ENCODE measurements around the gene TELO2.

Gene TELO2

DNA sequence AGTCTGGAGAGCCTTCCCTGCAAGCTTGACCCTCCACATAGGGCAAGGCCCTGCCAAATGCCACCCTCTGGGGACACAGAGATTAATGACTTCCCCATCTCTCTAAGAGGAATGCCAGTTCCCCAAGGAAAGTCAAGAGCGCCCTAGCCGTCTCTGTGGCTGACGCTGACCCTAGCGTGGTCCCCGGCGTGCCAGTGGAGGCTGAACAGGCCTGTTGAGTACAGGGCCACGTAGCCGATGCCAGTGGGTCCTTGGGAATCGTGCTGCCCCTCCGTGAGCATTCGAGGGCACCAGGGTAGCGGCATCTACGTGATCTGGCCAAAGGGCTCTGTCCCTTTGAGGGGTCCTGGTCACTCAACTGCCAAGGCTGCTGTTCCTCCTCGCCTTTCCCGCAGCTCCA lies 57.5 kb downstream of the TELO2 start:
- Histone ChIP-seq H3K4me2 (ENCODE audit: low read length) (no peak overlapping the region), H3K9me3 (ENCODE audit: control insufficient read depth, insufficient read depth, low read length) (no peaks in the 10 kb centered on the region), H3K79me2 (ENCODE audit: control insufficient read depth, low read length) (no peaks in the 10 kb centered on the region), H3K4me1 (ENCODE audit: control insufficient read depth, low read length) (no peaks in the 10 kb centered on the region), H3K36me3 (ENCODE audit: control insufficient read depth, low read length) (no peaks in the 10 kb centered on the region), H4K20me1 (ENCODE audit: control insufficient read depth, insufficient read depth, low read depth, low read length) (no peaks in the 10 kb centered on the region), H3K27ac (ENCODE audit: low read depth, low read length) (no peak overlapping the region), H3K9me2 (replicated peaks; ENCODE audit: control insufficient read depth, low read length) (no peaks in the 10 kb centered on the region), H3K4me3 (ENCODE audit: low read length) (no peak overlapping the region), H3K27me3 (ENCODE audit: control insufficient read depth, low read length) (no peaks in the 10 kb centered on the region), H3F3A (ENCODE audit: control insufficient read depth, insufficient read depth) (no peaks in the 10 kb centered on the region)
- no peak for TF ChIP-seq EZH2phosphoT487 (IDR thresholded peaks at IDR 0.05; ENCODE audit: borderline replicate concordance, low read length)
- TF ChIP-seq, protein P1, sequence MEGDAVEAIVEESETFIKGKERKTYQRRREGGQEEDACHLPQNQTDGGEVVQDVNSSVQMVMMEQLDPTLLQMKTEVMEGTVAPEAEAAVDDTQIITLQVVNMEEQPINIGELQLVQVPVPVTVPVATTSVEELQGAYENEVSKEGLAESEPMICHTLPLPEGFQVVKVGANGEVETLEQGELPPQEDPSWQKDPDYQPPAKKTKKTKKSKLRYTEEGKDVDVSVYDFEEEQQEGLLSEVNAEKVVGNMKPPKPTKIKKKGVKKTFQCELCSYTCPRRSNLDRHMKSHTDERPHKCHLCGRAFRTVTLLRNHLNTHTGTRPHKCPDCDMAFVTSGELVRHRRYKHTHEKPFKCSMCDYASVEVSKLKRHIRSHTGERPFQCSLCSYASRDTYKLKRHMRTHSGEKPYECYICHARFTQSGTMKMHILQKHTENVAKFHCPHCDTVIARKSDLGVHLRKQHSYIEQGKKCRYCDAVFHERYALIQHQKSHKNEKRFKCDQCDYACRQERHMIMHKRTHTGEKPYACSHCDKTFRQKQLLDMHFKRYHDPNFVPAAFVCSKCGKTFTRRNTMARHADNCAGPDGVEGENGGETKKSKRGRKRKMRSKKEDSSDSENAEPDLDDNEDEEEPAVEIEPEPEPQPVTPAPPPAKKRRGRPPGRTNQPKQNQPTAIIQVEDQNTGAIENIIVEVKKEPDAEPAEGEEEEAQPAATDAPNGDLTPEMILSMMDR (IDR thresholded peaks at IDR 0.05; ENCODE audit: low read depth, low read length, poor library complexity, severe bottlenecking), result no peak

DNA sequence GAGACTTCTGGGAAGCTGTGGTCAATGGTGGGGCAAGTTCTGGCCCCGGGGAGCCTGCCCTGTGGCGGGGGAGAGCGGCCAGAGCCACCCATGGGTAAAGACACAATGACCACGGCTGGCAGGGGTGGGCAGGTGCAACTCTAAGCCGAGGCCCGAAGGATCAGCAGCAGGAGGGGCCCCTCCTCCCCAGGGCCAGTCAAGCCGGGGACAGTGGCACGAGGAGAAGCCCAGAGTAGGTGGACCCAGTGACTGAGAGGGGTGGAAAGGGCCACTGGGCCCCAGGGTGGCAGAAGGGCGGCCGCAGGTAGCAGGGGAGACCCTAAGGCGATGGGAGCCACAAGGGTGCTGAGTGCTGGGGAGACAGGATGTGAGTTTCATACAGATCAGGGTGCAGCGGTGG lies 58.0 kb downstream of the TELO2 start:
- TF ChIP-seq, protein P1 (IDR thresholded peaks at IDR 0.05; ENCODE audit: low read depth, low read length, poor library complexity, severe bottlenecking), result no peak
- TF ChIP-seq EZH2phosphoT487 (IDR thresholded peaks at IDR 0.05; ENCODE audit: borderline replicate concordance, low read length), result no peak
- H3K9me2 ChIP-seq (replicated peaks; ENCODE audit: control insufficient read depth, low read length), result no peaks in the 10 kb centered on the region

DNA sequence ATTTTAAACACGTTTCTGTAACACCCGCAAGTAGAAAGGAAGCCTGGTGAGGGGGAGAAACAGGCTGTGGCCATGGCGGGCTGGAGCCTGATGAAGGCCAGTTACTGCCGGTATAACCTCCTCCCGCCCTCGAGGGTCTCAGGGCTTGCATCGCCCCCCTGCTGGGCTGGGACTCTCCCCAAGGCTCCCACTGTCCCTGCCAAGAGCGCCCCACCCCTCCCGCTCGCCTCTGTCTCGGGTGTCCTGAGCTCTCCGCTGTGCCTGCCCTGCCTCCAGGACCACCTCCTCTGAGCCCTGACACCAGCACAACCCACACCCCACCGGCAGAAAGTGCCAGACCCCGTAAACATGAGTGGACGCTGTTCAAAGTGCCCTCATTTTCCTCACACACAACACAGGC lies 59.0 kb downstream of the TELO2 start:
- H3K27ac ChIP-seq (ENCODE audit: low read depth, low read length), result no peak overlapping the region
- no peaks in the 10 kb centered on the region for H3K36me3 ChIP-seq (ENCODE audit: control insufficient read depth, low read length)
- no peaks in the 10 kb centered on the region for H3K79me2 ChIP-seq (ENCODE audit: control insufficient read depth, low read length)
- no peaks in the 10 kb centered on the region for H3K27me3 ChIP-seq (ENCODE audit: control insufficient read depth, low read length)
- H3K9me3 ChIP-seq (ENCODE audit: control insufficient read depth, insufficient read depth, low read length), result no peaks in the 10 kb centered on the region
- H3F3A ChIP-seq (ENCODE audit: control insufficient read depth, insufficient read depth), result no peaks in the 10 kb centered on the region
- H3K4me2 ChIP-seq (ENCODE audit: low read length), result no peak overlapping the region
- no peaks in the 10 kb centered on the region for H3K4me1 ChIP-seq (ENCODE audit: control insufficient read depth, low read length)
- no peaks in the 10 kb centered on the region for H4K20me1 ChIP-seq (ENCODE audit: control insufficient read depth, insufficient read depth, low read depth, low read length)
- H3K9me2 ChIP-seq (replicated peaks; ENCODE audit: control insufficient read depth, low read length), result no peaks in the 10 kb centered on the region
- H3K4me3 ChIP-seq (ENCODE audit: low read length), result no peak overlapping the region
- no peak for TF ChIP-seq EZH2phosphoT487 (IDR thresholded peaks at IDR 0.05; ENCODE audit: borderline replicate concordance, low read length)
- TF ChIP-seq, protein P1 (IDR thresholded peaks at IDR 0.05; ENCODE audit: low read depth, low read length, poor library complexity, severe bottlenecking), result no peak

More for the DNA sequence above, 58.0 kb downstream of the TELO2 start:
- Histone ChIP-seq H3K4me2 (ENCODE audit: low read length) (no peak overlapping the region), H3K79me2 (ENCODE audit: control insufficient read depth, low read length) (no peaks in the 10 kb centered on the region), H3K4me1 (ENCODE audit: control insufficient read depth, low read length) (no peaks in the 10 kb centered on the region), H3K4me3 (ENCODE audit: low read length) (no peak overlapping the region), H4K20me1 (ENCODE audit: control insufficient read depth, insufficient read depth, low read depth, low read length) (no peaks in the 10 kb centered on the region), H3K27me3 (ENCODE audit: control insufficient read depth, low read length) (no peaks in the 10 kb centered on the region), H3K27ac (ENCODE audit: low read depth, low read length) (no peak overlapping the region), H3K9me3 (ENCODE audit: control insufficient read depth, insufficient read depth, low read length) (no peaks in the 10 kb centered on the region), H3F3A (ENCODE audit: control insufficient read depth, insufficient read depth) (no peaks in the 10 kb centered on the region), H3K36me3 (ENCODE audit: control insufficient read depth, low read length) (no peaks in the 10 kb centered on the region)
